ENCODE data around the gene TTC27. TPM values are rescaled to one million over a fixed set of nuclear protein-coding genes. Genes with fewer than 3 reads are reported as not detected.

The TTC27 gene
- total and polyA plus RNA-seq, 2 of the 13 experiments (the other 11 are each of a cell fraction or from before 2014, with no cell fraction given): 26.7 to 44.7 TPM

GRCh38 chr2:32611366-32611765 lies 16.5 kb upstream of the TTC27 start:
- H3K9ac ChIP-seq (ENCODE audit: insufficient read depth, low read depth, low read length): no peak overlapping the region
- no peaks in the 10 kb centered on the region for H3K27me3 ChIP-seq (ENCODE audit: control insufficient read depth in 1 of 2, insufficient read depth in 2 of 2, low read length in 2 of 2)
- intact Hi-C loops (cut with micrococcal nuclease; ENCODE audit: unreplicated experiment): no loop called here
- H3K4me1 ChIP-seq (ENCODE audit: insufficient read depth, low read length): peaks cover 14% of the 10 kb centered on the region; the same call in 1 of the 2 replicates
- ChIA-PET POLR2A (no interaction called here), CTCF (ENCODE audit: low intra/inter-chr PET ratio, low total read pairs) (no interaction called here)
- in situ Hi-C loops (cut with HindIII; ENCODE audit: extremely low pct_ligation_motif_present, low pct_unique_long_range_greater_than_20kb): no loop called here
- TF ChIP-seq GTF3A (CRISPR knock-in tag; conservative IDR thresholded peaks at IDR 0.05) (no peak), ZFP91 (CRISPR knock-in tag; IDR thresholded peaks at IDR 0.05; ENCODE audit: borderline replicate concordance) (peak; percentile 41; the same call in 1 of the 2 replicates), ZBTB33 (CRISPR knock-in tag; IDR thresholded peaks at IDR 0.05) (0 out of 2 replicates have a peak, but pooled peaks have one; percentile 35)
- WGBS (ENCODE audit: low lambda C conversion rate): 95% methylated on average over 2 of the region's 2 CpGs
- no peak overlapping the region for H2AFZ ChIP-seq (ENCODE audit: low read length)
- BruUV-seq (replicated peaks): no TSS peak
- no peak overlapping the region for H3K4me2 ChIP-seq (ENCODE audit: low read depth, low read length)
- FAIRE-seq (peak; percentile 8), ATAC-seq (peak; percentile 71), DNase-seq (ENCODE audit: low spot score) (peak; percentile 31)
- no peak overlapping the region for H3K4me3 ChIP-seq (replicated peaks in 1 of 3; ENCODE audit: insufficient read depth in 1 of 3, low read depth in 2 of 3, low read length in 3 of 3)
- H3K36me3 ChIP-seq (replicated peaks in 1 of 2; ENCODE audit: control insufficient read depth in 1 of 2, insufficient read depth in 2 of 2, low read length in 2 of 2): peaks cover 25 to 63% of the 10 kb centered on the region in 2 experiments
- no peak overlapping the region for H3K27ac ChIP-seq (ENCODE audit: extremely low read length, insufficient read depth, low read length)
- no peaks in the 10 kb centered on the region for H3K79me2 ChIP-seq (ENCODE audit: insufficient read depth, low read length)
- no peaks in the 10 kb centered on the region for H3K9me3 ChIP-seq (ENCODE audit: low read length)
- H4K20me1 ChIP-seq (ENCODE audit: insufficient read depth, low read length): no peaks in the 10 kb centered on the region

- no peak for FAIRE-seq
- TF ChIP-seq SYNCRIP (IDR thresholded peaks at IDR 0.05; ENCODE audit: insufficient read depth, low read depth, low read length): no peak
- peak; percentile 90 for TF ChIP-seq ZNF263 (CRISPR knock-in tag; IDR thresholded peaks at IDR 0.05)
- no peaks in the 10 kb centered on the region for H3K9me3 ChIP-seq (ENCODE audit: low read length)
- POLR2A ChIA-PET: no interaction called here
- no peaks in the 10 kb centered on the region for H3K27me3 ChIP-seq (ENCODE audit: control insufficient read depth in 1 of 2, insufficient read depth in 2 of 2, low read length in 2 of 2)
- H4K20me1 ChIP-seq (ENCODE audit: insufficient read depth, low read length): no peaks in the 10 kb centered on the region
- CTCF ChIA-PET (ENCODE audit: low intra/inter-chr PET ratio, low total read pairs): no interaction called here
- ATAC-seq: peak; percentile 60
- H3K79me2 ChIP-seq (ENCODE audit: insufficient read depth, low read length): no peaks in the 10 kb centered on the region
- peaks cover 14% of the 10 kb centered on the region; the same call in 1 of the 2 replicates for H3K4me1 ChIP-seq (ENCODE audit: insufficient read depth, low read length)
- no peak overlapping the region for H2AFZ ChIP-seq (ENCODE audit: low read length)
- no TSS peak for BruUV-seq (replicated peaks)
- peaks cover 25 to 65% of the 10 kb centered on the region in 2 experiments for H3K36me3 ChIP-seq (replicated peaks in 1 of 2; ENCODE audit: control insufficient read depth in 1 of 2, insufficient read depth in 2 of 2, low read length in 2 of 2)
- intact Hi-C loops (cut with micrococcal nuclease; ENCODE audit: unreplicated experiment): no loop called here
- 97% methylated on average over 1 of the region's 1 CpG for WGBS (ENCODE audit: low lambda C conversion rate)
- in situ Hi-C loops (cut with HindIII; ENCODE audit: extremely low pct_ligation_motif_present, low pct_unique_long_range_greater_than_20kb): no loop called here
- H3K4me3 ChIP-seq (replicated peaks in 1 of 3; ENCODE audit: insufficient read depth in 1 of 3, low read depth in 2 of 3, low read length in 3 of 3): no peak overlapping the region
- no peak for DNase-seq (ENCODE audit: low spot score)
- H3K4me2 ChIP-seq (ENCODE audit: low read depth, low read length): no peak overlapping the region
- H3K27ac ChIP-seq (ENCODE audit: extremely low read length, insufficient read depth, low read length): no peak overlapping the region
- H3K9ac ChIP-seq (ENCODE audit: insufficient read depth, low read depth, low read length): no peak overlapping the region
Observed at GRCh38 chr2:32611771-32612170, 16.1 kb upstream of the TTC27 start.

Measured in HepG2 (cell line).